K562 (cell line): ENCODE results near the gene SAV1. TPM values are rescaled to one million over a fixed set of nuclear protein-coding genes. Genes with fewer than 3 reads are reported as not detected.

Experiments used
- ATAC-seq: fragments of 200-7000 bp; cut with Tn5 transposase; 3 replicates; pipeline ENCODE4 v1.9.1; 2020; ENCODE audit warnings: moderate library complexity
- BruUV-seq: library from RNA; stranded (reverse); fragments of 400-500 nt; replicated peaks from 2 replicates; lab custom pipeline; 2021; lab: Mats Ljungman, UMichigan
- CTCF ChIA-PET: fragments of 300-600 bp; formaldehyde crosslinking; extraction: SDS; loops from one replicate; lab custom pipeline; 2021; ENCODE audit warnings: low intra/inter-chr PET ratio; lab: Yijun Ruan, JAX
- POLR2A ChIA-PET: fragments of 300-600, 350-650 bp; sonication (Branson Sonifier 250); formaldehyde crosslinking; extraction: SDS; loops from one replicate; lab custom pipeline; 2021; ENCODE audit warnings: antibody characterized with exemption, inconsistent platforms; lab: Yijun Ruan, JAX
- DNase-seq, 4 experiments: peaks; one replicate each; pipeline versions ENCODE4 v3.0.0 to v3.0.0-alpha.2; 2011 to 2018; ENCODE audit warnings: low spot score in 3 of 4, mixed read lengths in 3 of 4; ENCODE audit errors: extremely low read depth in 1 of 4
- FAIRE-seq: peaks from 2 replicates; lab custom pipeline; 2011; peaks lifted over from hg19 to GRCh38; lab: Jason Lieb, UNC
- H2AFZ ChIP-seq: 2 replicates; pipeline ENCODE4 v1.6.0; 2011; ENCODE audit warnings: low read depth, low read length, control low read depth, inconsistent platforms
- H3K27ac ChIP-seq: fragments of 200-600 bp; 3 replicates; pipeline ENCODE4 v1.8.0; 2011; ENCODE audit warnings: low read depth, mild to moderate bottlenecking, control low read depth, inconsistent platforms, low read length, moderate library complexity, mixed read lengths; ENCODE audit errors: extremely low read depth
- H3K27me3 ChIP-seq, 2 experiments: fragments of 300-600 bp in 1 of 2; 2 replicates in 1 of 2; 3 replicates in 1 of 2; pipeline versions ENCODE4 v1.6.0 to v1.8.0; 2011; ENCODE audit warnings: inconsistent platforms in 2 of 2, low read length in 2 of 2, mild to moderate bottlenecking in 1 of 2, mixed read lengths in 1 of 2, moderate library complexity in 1 of 2; ENCODE audit not compliant: control insufficient read depth in 2 of 2, insufficient read depth in 2 of 2
- H3K36me3 ChIP-seq: fragments of 300-600 bp; 3 replicates; pipeline ENCODE4 v1.8.0; 2011; ENCODE audit warnings: mild to moderate bottlenecking, low read length, inconsistent platforms; ENCODE audit not compliant: control insufficient read depth, insufficient read depth
- H3K4me1 ChIP-seq, 2 experiments: fragments of 200-600 bp in 1 of 2; replicated peaks in 1 of 2; 2 replicates in 1 of 2; 3 replicates in 1 of 2; pipeline versions ENCODE4 v1.5.1 to v1.8.0; 2011; ENCODE audit warnings: inconsistent platforms in 2 of 2, low read length in 2 of 2, mild to moderate bottlenecking in 1 of 2, mixed read lengths in 1 of 2, moderate library complexity in 1 of 2; ENCODE audit not compliant: control insufficient read depth in 2 of 2, insufficient read depth in 2 of 2
- H3K4me2 ChIP-seq: 2 replicates; pipeline ENCODE4 v1.6.1; 2011; ENCODE audit warnings: low read length, control low read depth, inconsistent platforms, mixed read lengths; ENCODE audit not compliant: insufficient read depth
- H3K4me3 ChIP-seq: fragments of 200-600 bp; sonication (generic), shearing (Covaris generic); 2 replicates; pipeline ENCODE4 v1.5.1; 2016; ENCODE audit warnings: control low read depth, inconsistent platforms
- H3K79me2 ChIP-seq: fragments of 200-600 bp; 3 replicates; pipeline ENCODE4 v1.8.0; 2011; ENCODE audit warnings: low read length, inconsistent platforms; ENCODE audit not compliant: control insufficient read depth, insufficient read depth
- H3K9ac ChIP-seq, 2 experiments: 2 replicates each; pipeline versions ENCODE4 v1.6.0 to v1.6.1; 2011; ENCODE audit warnings: low read depth in 2 of 2, low read length in 2 of 2, control low read depth in 1 of 2, inconsistent platforms in 1 of 2, mild to moderate bottlenecking in 1 of 2, mixed read lengths in 1 of 2; ENCODE audit not compliant: insufficient read depth in 1 of 2
- H3K9me1 ChIP-seq: one replicate; pipeline ENCODE4 v1.6.0; 2011; ENCODE audit warnings: inconsistent platforms, mild to moderate bottlenecking, low read length, moderate library complexity; ENCODE audit not compliant: control insufficient read depth, insufficient read depth
- H3K9me3 ChIP-seq: replicated peaks from 2 replicates; pipeline ENCODE4 v1.5.1; 2011; ENCODE audit warnings: low read depth, low read length, inconsistent platforms; ENCODE audit not compliant: control insufficient read depth, insufficient read depth
- H4K20me1 ChIP-seq: replicated peaks from 2 replicates; pipeline ENCODE4 v1.6.1; 2011; ENCODE audit warnings: low read length, inconsistent platforms, mixed read lengths; ENCODE audit not compliant: control insufficient read depth, insufficient read depth
- HNRNPL ChIP-seq: fragments of 200-400 bp; formaldehyde crosslinking; IDR thresholded peaks from 2 replicates; pipeline ENCODE4 v1.6.1; 2017; ENCODE audit warnings: low read depth, mild to moderate bottlenecking, low read length
- HSF4 ChIP-seq: fragments of 250-450 bp; sonication (Bioruptor Pico); IDR thresholded peaks from 2 replicates; pipeline ENCODE4 v2.1.2; 2022; ENCODE audit warnings: mild to moderate bottlenecking, moderate library complexity, borderline replicate concordance
- MBD1 ChIP-seq: fragments of 250-450 bp; sonication (Bioruptor Pico); IDR thresholded peaks from 2 replicates; pipeline ENCODE4 v1.8.0; 2022; ENCODE audit warnings: inconsistent platforms
- NFXL1 ChIP-seq: fragments of 450-650 bp; formaldehyde crosslinking; IDR thresholded peaks from 2 replicates; pipeline ENCODE4 v1.4.0; 2021; ENCODE audit warnings: mild to moderate bottlenecking
- POLR3A ChIP-seq: IDR thresholded peaks from 2 replicates; pipeline ENCODE4 v1.6.1; 2011; ENCODE audit warnings: borderline replicate concordance, mild to moderate bottlenecking, moderate library complexity; ENCODE audit not compliant: insufficient read length, insufficient read depth; ENCODE audit errors: extremely low read depth
- PRDM10 ChIP-seq: fragments of 450-650 bp; IDR thresholded peaks from 2 replicates; pipeline ENCODE4 v1.6.1; 2018; ENCODE audit not compliant: partially characterized antibody
- RBM25 ChIP-seq: fragments of 200-400 bp; formaldehyde crosslinking; IDR thresholded peaks from 2 replicates; pipeline ENCODE4 v1.6.1; 2018; ENCODE audit warnings: low read length, low read depth, moderate library complexity; ENCODE audit not compliant: severe bottlenecking
- RUNX1 ChIP-seq: sonication (generic); IDR thresholded peaks from 2 replicates; pipeline ENCODE4 v1.6.1; 2016; ENCODE audit warnings: antibody characterized with exemption, low read depth
- ZNF175 ChIP-seq: fragments of 200-800 bp; sonication (Bioruptor generic); IDR thresholded peaks from 2 replicates; pipeline ENCODE4 v1.6.1; 2016; ENCODE audit warnings: low read depth, mild to moderate bottlenecking, missing genetic modification characterization, missing compliant biosample characterization
- ZNF436 ChIP-seq: fragments of 250-450, 450-650 bp; sonication (Bioruptor Pico); formaldehyde crosslinking; IDR thresholded peaks from 2 replicates; pipeline ENCODE4 v1.7.0; 2020; ENCODE audit warnings: mild to moderate bottlenecking
- WGBS: fragments of 100-300 bp; shearing (Covaris generic); methylation state at CpG from one replicate; pipeline ENCODE4 v1.1.6; 2016; ENCODE audit warnings: low coverage, mixed read lengths; ENCODE audit not compliant: insufficient coverage; ENCODE audit errors: missing lambda C conversion rate; 5-methylcytosine and 5-hydroxymethylcytosine counted together
- in situ Hi-C: fragments of 300-500 bp; cut with MboI; formaldehyde crosslinking; loops from 4 replicates; pipeline ENCODE4 v1.15.0; 2018; ENCODE audit warnings: inconsistent platforms, mixed read lengths
- intact Hi-C: fragments of 100-400 bp; cut with micrococcal nuclease; formaldehyde crosslinking; loops from 2 replicates; pipeline ENCODE4 v1.14.2; 2022
- polyA plus RNA-seq, 8 experiments: library from polyadenylated mRNA; depleted of rRNA in 4 of 8; stranded (reverse) in 5 of 8; unstranded in 3 of 8; fragments of >200 nt; fragmentation: Nextera tagmentation in 2 of 8; fragmentation: Illumina TruSeq in 1 of 8; extraction: Ambion mirVana in 2 of 8; extraction: Trizol in 1 of 8; gene quantifications; 2 replicates each; pipeline versions ENCODE4 v1.2.1 to v1.2.3, GENCODE V29; 2011 to 2014; ENCODE audit warnings: inconsistent platforms in 1 of 8, missing spikeins in 1 of 8
- total RNA-seq, 7 experiments: library from RNA; depleted of rRNA in 6 of 7; stranded (reverse); fragments of >200 nt in 6 of 7; fragmentation: Illumina TruSeq in 2 of 7; extraction: Trizol in 2 of 7; gene quantifications; 2 replicates each; pipeline versions ENCODE4 v1.2.1 to v1.2.3, GENCODE V29; 2011 to 2021; ENCODE audit warnings: low replicate concordance in 1 of 7

The SAV1 gene
- total and polyA plus RNA-seq, 9 of the 15 experiments (the other 6 are each of a cell fraction or from before 2014, with no cell fraction given): 6.5 to 18.1 (median 16.1) TPM

- ChIA-PET CTCF (no interaction called here), POLR2A (interaction anchor here (0.7 to 1.2 kb wide), 2 partner anchors 9 kb away, joined by 3 read pairs; no protein-coding TSS in a partner anchor)
- intact Hi-C loops (no loop called here), in situ Hi-C loops (no loop called here)
- no peak for DNase-seq
- Histone ChIP-seq H3K4me2 (no peak overlapping the region), H3K9me3 (no peaks in the 10 kb centered on the region), H3K4me3 (no peak overlapping the region), H3K27me3 (peaks cover 6 to 40% of the 10 kb centered on the region in 2 experiments; a peak in 4 of 5 replicates), H2AFZ (no peak overlapping the region), H3K27ac (no peak overlapping the region), H3K4me1 (peaks cover 0 to 5% of the 10 kb centered on the region in 2 experiments; a peak in 1 of 5 replicates), H4K20me1 (no peaks in the 10 kb centered on the region), H3K79me2 (no peaks in the 10 kb centered on the region), H3K36me3 (no peaks in the 10 kb centered on the region), H3K9me1 (no peaks in the 10 kb centered on the region), H3K9ac (no peak overlapping the region)
- no peak for FAIRE-seq
- no peak for ATAC-seq
- WGBS: 24% methylated on average over 21 of the region's 22 CpGs
- no TSS peak for BruUV-seq
- TF ChIP-seq MBD1 (CRISPR knock-in tag) (no peak), POLR3A (no peak), RBM25 (no peak), ZNF436 (CRISPR knock-in tag) (no peak), NFXL1 (CRISPR knock-in tag) (no peak), ZNF175 (CRISPR knock-in tag) (no peak), RUNX1 (no peak), HNRNPL (no peak), PRDM10 (no peak), HSF4 (CRISPR knock-in tag) (no peak)
Measured at GRCh38 chr14:50705026-50705593, 37.0 kb upstream of the SAV1 start.
